ENCODE measurements around the gene APEH. TPM values are rescaled to one million over a fixed set of nuclear protein-coding genes. Genes with fewer than 3 reads are reported as not detected.

The APEH gene
- total and polyA plus RNA-seq, 2 of the 13 experiments (the other 11 are each of a cell fraction or from before 2014, with no cell fraction given): 116 to 130 TPM

DNA sequence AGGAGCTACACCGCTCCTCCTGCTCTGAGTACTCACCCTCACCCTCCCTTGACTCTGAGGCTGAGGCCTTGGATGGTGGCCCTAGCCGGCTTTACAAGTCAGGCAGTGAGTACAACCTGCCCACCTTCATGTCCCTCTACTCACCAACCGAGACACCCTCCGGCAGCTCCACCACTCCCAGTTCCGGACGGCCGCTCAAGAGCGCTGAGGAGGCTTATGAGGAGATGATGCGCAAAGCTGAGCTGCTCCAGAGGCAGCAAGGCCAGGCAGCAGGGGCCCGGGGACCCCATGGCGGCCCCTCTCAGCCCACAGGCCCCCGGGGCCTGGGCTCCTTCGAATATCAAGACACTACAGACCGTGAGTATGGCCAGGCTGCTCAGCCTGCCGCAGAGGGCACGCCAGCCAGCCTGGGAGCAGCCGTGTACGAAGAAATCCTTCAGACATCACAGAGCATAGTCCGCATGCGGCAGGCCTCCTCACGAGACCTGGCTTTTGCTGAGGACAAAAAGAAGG lies 21.2 kb upstream of the APEH start:
- no TSS peak for BruUV-seq (replicated peaks)
- H3K4me1 ChIP-seq (ENCODE audit: insufficient read depth, low read length): peaks cover 25% of the 10 kb centered on the region
- H3K4me3 ChIP-seq (replicated peaks in 1 of 3; ENCODE audit: insufficient read depth in 1 of 3, low read depth in 2 of 3, low read length in 3 of 3): no peak overlapping the region
- in situ Hi-C loops (cut with HindIII; ENCODE audit: extremely low pct_ligation_motif_present, low pct_unique_long_range_greater_than_20kb) (no loop called here), intact Hi-C loops (cut with micrococcal nuclease; ENCODE audit: unreplicated experiment) (no loop called here)
- no peak overlapping the region for H3K4me2 ChIP-seq (ENCODE audit: low read depth, low read length)
- no peak for FAIRE-seq
- POLR2A ChIA-PET: interaction anchor here (0.6 kb wide), 1 partner anchor 66 kb away, joined by 3 read pairs; no protein-coding TSS in a partner anchor
- H3K36me3 ChIP-seq (replicated peaks in 1 of 2; ENCODE audit: control insufficient read depth in 1 of 2, insufficient read depth in 2 of 2, low read length in 2 of 2): no peaks in the 10 kb centered on the region
- H3K27me3 ChIP-seq (ENCODE audit: control insufficient read depth in 1 of 2, insufficient read depth in 2 of 2, low read length in 2 of 2): no peaks in the 10 kb centered on the region
- no peak for DNase-seq (ENCODE audit: low spot score)
- no peaks in the 10 kb centered on the region for H3K9me3 ChIP-seq (ENCODE audit: low read length)
- no peaks in the 10 kb centered on the region for H3K79me2 ChIP-seq (ENCODE audit: insufficient read depth, low read length)
- no peak overlapping the region for H2AFZ ChIP-seq (ENCODE audit: low read length)
- no peaks in the 10 kb centered on the region for H4K20me1 ChIP-seq (ENCODE audit: insufficient read depth, low read length)
- no peak for TF ChIP-seq NPAS2 (CRISPR knock-in tag; IDR thresholded peaks at IDR 0.05; ENCODE audit: borderline replicate concordance)
- TF ChIP-seq ZNF607 (CRISPR knock-in tag; IDR thresholded peaks at IDR 0.05; ENCODE audit: borderline replicate concordance): no peak
- TF ChIP-seq, protein P1, sequence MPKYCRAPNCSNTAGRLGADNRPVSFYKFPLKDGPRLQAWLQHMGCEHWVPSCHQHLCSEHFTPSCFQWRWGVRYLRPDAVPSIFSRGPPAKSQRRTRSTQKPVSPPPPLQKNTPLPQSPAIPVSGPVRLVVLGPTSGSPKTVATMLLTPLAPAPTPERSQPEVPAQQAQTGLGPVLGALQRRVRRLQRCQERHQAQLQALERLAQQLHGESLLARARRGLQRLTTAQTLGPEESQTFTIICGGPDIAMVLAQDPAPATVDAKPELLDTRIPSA (CRISPR knock-in tag; IDR thresholded peaks at IDR 0.05; ENCODE audit: borderline replicate concordance): no peak
- TF ChIP-seq GATAD1 (CRISPR knock-in tag; IDR thresholded peaks at IDR 0.05): no peak
- TF ChIP-seq ZBTB46 (CRISPR knock-in tag; IDR thresholded peaks at IDR 0.05; ENCODE audit: borderline replicate concordance): no peak
- no peak for TF ChIP-seq HNRNPK (IDR thresholded peaks at IDR 0.05; ENCODE audit: low read depth, low read length, poor library complexity, severe bottlenecking)
- TF ChIP-seq ZBTB26 (CRISPR knock-in tag; IDR thresholded peaks at IDR 0.05; ENCODE audit: borderline replicate concordance): no peak
- ATAC-seq: no peak
- CTCF ChIA-PET (ENCODE audit: low intra/inter-chr PET ratio, low total read pairs): no interaction called here
- 93% methylated on average over 15 of the region's 21 CpGs for WGBS (ENCODE audit: low lambda C conversion rate)
- H3K27ac ChIP-seq (ENCODE audit: extremely low read length, insufficient read depth, low read length): no peak overlapping the region
- no peak overlapping the region for H3K9ac ChIP-seq (ENCODE audit: insufficient read depth, low read depth, low read length)
